ENCODE data around the gene PLEKHO2.

The PLEKHO2 gene

DNA sequence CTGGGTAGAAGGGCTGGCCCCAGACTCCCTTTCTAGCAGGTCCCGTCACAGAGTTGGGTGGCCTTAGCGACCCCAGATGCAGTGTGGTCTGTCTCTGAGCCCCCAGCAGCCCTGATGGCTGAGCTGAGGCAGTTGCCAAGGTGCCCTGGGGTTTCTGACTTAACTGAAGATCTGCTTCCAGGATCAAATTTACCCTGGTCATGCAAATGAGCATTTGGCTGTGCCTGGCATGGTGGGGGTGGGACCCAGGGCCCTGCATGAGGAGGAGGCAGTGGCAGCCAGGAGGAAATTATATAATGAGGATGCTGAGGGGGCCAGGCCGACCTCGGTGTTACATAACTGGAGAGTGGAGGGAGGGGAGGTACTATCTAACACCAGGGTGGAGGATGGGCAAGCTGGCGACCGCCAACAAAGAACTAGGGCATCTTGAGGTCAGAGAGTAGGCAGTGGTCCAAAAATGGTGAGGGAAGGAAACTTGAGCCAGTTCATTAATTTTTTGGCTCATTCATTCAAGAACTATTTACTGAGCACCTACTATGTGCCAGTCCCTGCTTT lies 16.4 kb downstream of the PLEKHO2 start:
- DNase-seq: no peak

DNA sequence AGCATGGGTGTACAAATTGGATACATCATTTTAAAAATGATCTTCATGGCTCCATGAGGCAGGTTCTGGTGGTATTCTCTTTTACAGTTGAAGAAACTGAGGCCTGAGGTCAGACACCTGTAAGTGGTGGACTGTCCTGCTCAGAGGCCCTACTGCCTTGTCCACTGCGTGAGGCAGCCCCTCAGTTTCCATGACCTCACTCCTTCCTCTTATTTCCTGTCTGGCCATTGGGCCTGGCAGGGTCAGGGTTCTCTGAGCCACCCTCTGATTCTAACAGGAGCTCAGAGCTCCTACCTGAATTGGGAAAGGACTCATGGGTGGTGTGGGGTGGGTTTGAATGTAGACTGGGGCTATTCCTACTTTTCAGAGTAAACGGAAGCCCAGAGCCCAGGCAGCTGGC lies 17.5 kb downstream of the PLEKHO2 start:
- no peak for DNase-seq

DNA sequence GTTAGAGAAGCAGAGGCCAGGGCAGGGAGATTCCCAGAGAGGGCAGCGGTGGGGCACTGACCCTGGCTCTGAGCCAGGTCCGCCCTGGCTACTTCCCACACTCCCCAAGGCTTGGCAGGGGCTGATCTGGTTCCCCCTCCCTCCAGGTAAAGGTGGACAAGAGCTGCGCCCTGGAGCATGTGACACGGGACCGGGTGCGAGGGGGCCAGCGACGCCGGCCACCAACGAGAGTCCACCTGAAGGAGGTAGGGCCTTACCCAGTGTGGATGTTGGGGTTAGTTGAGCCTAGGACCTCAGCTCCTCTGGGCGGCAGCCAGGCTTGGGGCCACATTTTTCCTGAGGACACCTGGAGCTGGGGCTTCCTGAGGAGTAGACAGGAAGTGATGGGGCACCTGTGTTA lies 19.6 kb downstream of the PLEKHO2 start:
- DNase-seq: no peak

DNA sequence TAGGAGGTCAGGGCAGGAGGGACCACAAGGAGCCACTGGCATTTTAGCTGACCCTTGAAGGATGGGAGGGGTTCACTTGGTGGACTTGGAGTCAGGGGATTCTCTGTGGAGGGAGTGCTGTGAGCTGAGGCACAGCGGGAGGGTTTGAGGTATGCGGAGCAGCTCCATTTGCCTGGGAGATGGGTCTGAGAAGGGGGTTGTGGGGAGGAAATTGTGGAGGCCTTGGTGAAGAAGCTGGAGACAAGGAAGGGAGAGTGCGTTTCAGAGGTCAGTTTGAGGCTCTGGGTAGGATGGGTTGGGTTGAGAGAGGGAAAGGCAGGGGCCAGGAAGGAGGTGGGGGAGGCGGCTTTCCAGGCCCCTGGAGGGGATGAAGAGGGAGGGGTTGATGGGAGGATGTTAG lies 20.2 kb downstream of the PLEKHO2 start:
- DNase-seq: no peak

DNA sequence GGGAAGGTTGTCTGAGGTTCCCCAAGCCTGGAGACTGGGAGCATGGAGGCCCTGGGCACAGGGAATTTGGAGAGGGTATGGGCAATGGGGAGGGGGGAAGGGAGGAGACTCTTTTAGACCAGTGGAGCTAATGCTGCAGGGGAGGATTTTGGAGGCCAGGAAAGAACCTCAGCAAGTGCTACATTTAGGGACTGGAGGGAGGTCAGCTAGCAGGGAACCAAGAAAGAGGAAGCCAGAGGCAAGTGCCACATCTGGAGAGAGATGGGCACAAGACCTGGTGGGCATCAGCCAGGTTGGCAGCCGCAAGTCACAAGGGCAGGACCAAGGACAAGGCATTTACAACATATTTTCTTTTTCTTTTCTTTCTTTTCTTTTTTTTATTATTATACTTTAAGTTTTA lies 20.7 kb downstream of the PLEKHO2 start:
- DNase-seq: no peak

DNA sequence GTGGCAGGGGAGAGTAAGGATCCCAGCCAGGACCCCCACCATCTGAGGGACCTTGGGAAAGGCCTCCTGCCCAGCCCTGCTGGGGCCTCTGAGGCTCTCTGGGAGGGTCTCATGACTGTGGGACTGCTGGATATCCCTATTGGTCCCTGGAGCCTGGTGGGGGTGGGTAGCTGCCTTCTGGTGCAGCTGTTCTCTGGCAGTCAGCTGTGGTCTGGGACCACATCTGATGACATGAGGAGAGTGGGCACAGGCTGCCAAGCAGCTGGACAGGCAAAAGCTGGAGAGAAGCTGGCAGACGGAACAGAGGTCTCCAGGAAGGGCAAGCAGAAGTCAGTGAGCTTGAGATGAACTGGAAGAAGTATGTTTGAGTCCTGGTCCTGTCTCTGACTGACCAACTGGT lies 22.4 kb downstream of the PLEKHO2 start:
- no peak for DNase-seq

DNA sequence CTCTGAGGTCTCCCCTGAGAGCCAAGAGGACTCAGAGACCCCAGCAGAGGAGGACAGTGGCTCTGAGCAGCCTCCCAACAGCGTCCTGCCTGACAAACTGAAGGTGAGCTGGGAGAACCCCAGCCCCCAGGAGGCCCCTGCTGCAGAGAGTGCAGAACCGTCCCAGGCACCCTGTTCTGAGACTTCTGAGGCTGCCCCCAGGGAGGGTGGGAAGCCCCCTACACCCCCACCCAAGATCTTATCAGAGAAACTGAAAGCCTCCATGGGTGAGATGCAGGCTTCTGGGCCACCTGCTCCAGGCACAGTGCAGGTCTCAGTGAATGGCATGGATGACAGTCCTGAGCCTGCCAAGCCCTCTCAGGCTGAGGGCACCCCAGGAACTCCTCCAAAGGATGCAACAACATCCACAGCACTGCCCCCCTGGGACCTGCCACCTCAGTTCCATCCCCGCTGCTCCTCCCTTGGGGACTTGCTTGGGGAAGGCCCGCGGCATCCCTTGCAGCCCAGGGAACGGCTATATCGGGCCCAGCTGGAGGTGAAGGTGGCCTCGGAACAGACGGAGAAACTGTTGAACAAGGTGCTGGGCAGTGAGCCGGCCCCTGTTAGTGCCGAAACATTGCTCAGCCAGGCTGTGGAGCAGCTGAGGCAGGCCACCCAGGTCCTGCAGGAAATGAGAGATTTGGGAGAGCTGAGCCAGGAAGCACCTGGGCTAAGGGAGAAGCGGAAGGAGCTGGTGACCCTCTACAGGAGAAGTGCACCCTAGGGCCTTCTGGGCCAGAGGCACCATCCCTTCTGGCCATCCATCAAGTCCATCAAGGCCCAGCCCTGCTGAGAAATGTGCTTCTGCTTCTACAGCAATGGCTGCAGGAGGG lies 23.6 kb downstream of the PLEKHO2 start:
- no peak for DNase-seq

DNA sequence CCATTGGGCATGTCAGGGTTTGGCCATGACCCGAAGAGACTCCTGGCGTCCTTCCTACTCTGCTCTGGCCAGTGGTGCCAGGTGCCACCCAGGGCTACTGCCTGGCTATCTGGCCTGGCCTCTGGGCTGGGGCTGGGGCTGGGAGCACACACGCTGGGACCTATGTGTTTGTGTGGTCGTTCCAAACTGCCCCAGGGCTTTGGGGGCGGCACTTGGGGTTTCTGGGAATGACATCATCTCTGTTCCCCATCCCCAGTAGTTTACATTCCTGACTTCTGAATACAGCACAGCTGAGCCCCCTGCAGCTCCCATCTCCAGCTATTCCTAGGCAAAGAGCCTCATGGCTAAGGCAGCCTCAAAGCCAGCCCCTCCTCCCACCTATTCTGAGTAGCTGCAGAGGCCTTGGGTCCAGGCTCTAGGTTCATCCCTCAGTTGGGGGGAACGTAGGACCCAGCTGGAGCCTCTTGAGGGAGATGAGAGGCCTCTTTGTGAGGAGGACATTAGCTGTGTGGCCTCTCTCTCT lies 24.3 kb downstream of the PLEKHO2 start:
- no peak for DNase-seq

DNA sequence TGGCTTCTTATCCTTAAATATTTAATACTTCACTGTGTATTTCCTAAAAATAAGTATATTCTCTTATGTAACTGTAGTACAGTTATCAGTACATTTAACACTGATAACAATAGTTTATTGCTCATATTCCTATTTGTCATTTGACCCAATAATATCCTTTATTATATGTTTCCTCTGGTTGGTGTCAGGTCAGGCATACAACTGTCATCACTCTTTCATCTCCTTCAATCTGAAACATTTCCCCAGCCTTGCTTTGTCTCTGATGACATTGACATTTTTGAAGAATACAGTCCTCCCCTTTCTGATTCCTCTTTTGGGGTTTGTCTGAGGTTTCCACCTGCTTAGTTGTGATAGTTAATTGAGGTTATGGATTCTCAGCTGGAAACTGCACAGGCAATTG lies 27.8 kb downstream of the PLEKHO2 start:
- no peak for DNase-seq

DNA sequence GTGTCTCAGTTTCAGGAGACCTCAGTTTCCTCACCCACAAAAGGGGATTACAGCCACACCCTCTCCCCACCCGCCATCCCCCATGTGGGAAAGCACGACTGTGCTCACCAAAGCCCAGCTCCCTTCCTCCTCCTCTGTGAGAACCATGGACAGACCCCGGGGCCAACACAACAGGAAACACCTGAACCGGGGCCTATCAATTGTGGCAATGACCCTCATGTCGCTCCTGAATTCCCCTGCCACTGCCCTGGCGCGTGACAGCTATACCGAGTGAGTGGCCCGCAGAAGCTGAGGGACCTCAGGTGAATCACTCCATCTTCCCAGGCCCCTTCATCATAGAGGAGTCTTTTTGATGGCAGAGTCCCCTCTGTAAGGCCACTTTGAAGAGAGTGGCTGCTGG lies 28.6 kb downstream of the PLEKHO2 start:
- DNase-seq: no peak

DNA sequence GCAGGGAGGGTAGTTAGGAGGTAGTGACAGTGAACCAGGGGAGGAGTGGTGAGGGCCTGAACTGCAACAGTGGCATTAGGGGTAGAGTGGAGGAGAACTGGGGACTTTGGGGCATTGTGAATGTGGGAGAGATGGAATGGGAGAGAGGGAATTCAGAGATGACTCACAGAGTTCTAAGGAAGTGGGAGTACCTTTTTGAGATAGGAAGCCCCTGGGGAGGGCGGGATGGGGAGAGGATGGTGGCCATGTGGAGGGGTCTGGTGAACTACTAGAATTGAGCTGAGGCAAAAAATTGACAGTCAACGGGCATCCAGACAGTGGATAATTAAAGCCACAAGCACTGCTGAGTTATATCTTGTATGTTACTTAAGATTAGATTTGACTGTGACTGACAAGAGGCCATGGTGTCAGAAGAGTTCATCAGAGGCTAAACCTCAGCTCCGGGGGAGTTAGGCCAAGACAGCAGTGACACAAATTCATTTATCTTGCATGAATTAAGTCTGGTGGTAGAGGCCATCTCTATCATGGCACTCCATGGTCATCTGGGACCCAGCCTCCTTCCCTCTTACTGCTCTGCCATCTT lies 34.0 kb downstream of the PLEKHO2 start:
- DNase-seq: no peak

DNA sequence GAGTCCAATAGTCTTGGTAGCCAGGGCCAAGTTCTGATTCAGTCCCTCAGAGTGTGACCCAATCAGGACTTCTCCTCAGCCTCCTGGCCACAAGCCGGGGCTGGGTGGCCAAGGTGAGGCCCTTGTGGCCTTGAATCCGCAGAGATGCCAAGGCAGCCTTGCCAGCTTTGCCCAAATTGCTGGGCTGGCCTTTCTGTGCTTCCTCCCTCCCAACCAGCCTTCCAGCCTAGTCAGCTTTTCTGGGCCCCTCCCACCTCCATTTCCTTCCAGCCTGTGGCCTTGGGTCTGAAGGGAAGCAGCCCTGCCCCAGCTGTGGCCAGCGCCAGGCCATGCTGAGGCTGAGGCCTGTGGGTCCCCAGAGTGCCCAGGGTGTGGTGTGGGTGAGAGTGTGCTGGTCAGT lies 35.7 kb downstream of the PLEKHO2 start:
- DNase-seq: no peak

DNA sequence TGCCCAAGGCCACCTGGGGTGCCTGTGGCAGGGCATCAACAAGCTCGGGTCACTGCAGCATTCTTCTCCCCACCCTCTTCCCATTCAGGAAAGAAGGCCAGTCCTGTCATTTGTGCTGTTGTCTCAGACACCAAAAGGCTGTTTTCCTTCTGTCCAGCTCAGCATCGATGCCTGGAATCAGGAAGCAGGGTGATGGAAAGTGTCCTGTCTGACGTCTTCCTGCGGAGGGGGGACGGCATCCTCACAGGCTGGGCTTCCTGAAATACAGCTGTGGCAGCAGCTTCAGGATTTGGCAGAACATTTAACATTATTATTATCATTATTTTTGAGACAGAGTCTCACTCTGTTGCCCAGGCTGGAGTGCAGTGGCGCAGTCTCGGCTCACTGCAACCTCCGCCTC lies 37.0 kb downstream of the PLEKHO2 start:
- DNase-seq: no peak

DNA sequence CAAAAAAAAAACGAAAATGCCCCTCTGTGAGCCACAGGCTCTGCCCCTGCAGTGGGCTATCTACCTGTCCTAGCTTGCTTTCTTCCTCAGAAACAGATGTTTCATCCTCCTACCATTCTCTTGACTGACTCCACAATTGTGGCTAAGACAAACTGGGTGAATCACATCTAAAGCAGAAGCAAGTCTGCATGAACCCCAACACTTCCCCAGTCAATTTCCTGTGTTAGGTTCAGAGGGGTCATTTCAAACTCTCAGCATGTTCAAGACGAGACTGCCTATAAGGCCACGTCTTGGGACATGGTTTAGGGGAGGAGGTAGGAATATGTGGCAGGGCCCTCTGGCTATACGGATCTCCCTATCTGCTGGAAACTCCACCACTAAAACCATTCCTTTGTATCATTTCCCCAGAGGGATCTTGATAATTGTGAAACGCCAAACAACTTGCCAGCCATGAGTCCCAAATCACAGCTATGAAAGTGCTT lies 41.4 kb downstream of the PLEKHO2 start:
- no peak for DNase-seq

DNA sequence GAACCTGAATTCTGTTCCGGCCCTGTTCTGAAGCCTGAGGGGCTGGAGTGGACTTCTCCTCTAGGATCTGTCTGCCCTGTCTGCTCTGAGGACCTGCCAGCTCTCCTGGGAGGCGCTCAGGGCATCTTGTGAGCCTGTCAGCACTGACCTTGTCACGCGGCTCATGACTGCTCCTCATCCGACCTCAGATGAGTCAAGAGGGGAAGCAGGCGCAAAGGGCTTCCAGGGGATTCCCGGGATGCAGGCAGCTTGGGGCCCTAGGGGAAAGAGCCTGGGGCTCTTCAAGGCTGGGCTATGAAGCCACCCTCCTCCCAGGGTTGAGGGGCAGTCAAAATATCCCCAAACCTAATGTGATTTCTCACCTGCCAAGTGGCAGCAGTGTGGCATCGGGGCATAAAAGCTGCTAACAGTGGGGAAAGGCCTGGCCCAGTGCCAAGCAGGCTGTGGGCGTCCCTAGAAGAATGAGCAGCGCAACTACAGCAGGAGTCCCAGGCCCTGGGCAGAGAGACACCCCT lies 42.3 kb downstream of the PLEKHO2 start:
- peak; percentile 59 for DNase-seq

DNA sequence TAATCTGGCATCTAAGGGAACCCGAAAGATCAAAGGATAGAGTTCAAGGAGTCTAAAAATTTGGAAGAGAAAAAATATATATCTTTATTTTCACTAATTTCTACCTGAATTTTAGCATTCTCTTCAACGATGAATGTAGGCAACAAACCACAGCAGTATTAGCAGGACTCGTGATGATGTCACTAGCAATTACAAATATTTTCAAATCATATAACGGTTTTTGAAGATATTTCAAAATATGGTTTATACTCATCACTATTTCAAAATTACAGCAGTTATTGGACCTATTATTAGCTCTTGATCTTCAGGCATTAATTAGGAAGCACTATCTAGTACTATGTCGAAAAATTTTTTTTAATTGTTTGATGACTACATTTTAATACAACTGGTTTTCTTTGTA lies 43.0 kb downstream of the PLEKHO2 start:
- no peak for DNase-seq

DNA sequence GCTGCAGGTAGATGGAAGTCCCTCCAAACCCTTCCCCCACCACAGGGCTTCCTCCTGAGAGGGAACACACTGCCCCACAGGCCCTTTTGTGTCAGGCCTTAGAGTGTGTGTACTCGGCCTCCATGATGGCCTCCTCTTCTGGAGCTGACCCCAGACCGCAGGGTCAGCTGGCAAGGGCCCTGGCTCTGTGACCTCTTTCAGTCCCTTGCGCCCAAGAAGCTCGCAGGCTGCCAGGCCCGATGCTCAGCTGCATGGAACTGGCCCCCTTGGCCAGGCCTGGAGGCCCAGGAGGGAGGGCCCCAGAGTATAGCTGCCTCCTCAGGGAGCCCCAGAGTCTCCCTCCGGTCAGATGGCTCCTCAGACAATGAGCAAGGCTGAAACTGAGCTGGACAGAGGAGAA lies 46.6 kb downstream of the PLEKHO2 start:
- DNase-seq: no peak

DNA sequence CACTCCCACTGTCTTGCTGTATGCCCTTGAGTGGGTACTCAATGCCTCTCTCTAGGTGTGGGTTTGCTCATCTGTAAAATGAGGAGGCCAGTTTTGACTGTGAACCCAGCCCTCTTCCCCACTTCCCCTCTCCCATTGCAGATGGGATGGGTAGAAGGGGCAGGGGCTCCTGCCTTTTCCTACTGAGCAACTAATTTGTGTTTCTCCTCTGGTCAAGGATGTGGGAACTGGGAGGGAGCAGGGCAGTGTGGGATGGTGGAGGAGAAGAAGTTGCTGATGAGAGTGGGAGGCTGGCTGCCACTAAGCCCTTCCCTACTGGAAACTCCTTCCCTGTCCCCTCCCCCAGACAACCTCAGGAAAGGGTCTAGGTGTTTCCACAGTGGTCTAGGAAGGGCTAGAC lies 49.8 kb downstream of the PLEKHO2 start:
- DNase-seq: no peak

DNA sequence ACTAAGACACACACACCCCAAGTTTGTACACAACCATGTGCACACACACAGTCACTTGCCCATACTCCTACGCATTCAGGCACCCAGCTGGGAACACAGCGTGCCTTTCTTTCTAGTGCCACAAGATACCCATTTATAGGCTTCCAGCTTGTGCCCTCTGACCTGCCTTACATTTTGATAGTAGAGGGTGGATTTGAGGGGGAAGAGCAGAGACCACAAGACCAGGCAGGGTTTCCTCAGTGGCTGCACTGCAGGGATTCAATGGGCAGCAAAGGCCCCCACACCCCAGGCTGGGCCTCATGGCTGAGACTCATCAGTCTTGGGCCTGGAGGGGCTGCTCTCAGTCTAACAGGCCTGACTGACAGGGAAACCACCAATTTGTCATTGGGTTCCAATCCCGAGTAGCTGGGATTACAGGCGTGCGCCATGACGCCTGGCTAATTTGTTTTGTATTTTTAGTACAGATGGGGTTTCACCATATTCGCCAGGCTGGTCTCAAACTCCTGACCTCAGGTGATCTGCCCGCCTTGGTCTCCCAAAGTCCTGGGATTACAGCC lies 51.2 kb downstream of the PLEKHO2 start:
- DNase-seq: no peak

DNA sequence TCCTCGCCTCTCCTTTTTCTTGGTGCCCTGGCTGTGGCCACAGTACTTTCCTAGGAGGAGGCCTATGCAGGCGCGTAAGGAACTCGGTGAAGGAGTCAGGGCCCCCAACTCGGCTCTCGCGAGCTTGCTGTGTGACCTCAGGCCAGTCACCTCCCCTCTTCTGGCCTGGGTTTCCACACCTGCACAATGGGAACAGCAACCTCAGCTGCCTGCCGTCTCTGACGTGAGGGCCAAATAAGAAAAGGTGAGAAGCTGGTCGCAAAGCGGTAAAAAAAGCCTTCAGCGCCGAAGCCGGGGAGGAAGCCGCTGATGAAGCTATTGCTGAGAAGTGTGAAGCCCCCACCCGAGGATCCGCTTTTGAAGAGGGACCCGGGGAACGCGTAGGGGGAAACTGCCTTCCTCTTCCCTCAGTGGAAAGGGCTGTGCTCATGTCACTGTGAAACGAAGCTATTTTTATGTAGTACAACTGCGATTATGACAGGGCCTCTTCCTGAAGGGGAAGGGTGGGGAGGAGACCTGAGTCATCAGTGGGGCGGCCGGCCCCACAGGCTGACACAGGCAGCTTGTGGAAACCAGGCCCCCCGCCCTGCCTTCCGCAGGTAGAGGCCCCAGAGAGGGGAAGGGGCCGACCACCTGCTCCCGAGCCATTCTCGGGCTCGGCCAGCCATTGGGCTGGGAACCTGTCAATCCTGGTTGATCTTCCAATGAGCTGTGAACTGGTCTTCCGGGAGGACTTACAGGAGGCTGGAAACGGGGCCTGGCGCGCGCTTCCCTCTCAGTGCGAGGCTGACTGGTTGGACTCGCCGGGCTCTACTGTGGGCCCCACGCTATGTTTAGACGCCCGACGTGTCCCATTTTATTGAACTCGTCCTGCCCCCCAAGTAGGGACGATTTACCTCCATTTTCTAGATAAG lies 52.0 kb downstream of the PLEKHO2 start:
- DNase-seq: no peak

DNA sequence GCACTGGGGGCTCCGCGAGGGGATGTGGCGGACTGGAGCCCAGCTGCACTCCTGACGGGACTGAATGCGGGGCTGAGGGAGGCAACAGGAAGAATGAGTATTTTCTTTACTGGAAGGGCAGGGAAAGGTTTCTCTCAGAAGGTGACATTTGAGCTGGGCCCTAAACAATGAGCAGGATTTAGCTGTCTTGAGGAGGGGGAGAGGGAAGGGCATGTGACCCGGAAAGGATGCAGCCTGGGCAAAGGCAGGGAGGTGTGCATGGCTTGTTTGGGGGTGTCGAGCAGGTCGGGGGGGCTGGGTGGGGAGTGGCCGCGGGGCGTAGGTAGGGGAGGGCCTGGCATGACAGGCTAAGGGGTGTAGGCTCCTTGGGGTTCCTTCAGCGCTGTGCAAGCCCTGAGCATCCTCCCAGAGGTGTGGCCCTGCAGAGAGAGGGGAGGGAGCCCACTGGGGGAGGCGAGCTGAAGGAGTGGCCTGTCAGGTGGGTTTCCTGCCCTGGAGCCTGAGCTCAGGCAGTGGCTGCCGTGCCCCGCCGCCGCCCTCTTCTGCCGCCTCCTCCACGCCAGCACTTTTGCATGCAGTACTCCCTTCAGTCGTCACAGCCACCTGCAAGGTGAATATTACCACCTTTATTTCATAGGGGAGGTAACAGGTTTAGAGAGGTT lies 52.8 kb downstream of the PLEKHO2 start:
- no peak for DNase-seq
